NCI-H69 (cell line): ENCODE results near the gene EFCAB10.
"Not testable (repeated sequence)": the region's sequence is repeated elsewhere in the genome, so short reads cannot be mapped to it uniquely, and the experiment has no call there.

ENCODE experiments used
- DNase-seq: peaks from one replicate; lab custom pipeline; 2025; lab: John Stamatoyannopoulos, UW

The EFCAB10 gene

GRCh38 chr7:105599080-105599479 is 17.8 kb upstream of the EFCAB10 start:
- not testable (repeated sequence) for DNase-seq

GRCh38 chr7:105596866-105597265 is 15.6 kb upstream of the EFCAB10 start:
- DNase-seq, result peak; percentile 57

GRCh38 chr7:105594034-105594433 is 12.7 kb upstream of the EFCAB10 start:
- peak; percentile 83 for DNase-seq

DNA sequence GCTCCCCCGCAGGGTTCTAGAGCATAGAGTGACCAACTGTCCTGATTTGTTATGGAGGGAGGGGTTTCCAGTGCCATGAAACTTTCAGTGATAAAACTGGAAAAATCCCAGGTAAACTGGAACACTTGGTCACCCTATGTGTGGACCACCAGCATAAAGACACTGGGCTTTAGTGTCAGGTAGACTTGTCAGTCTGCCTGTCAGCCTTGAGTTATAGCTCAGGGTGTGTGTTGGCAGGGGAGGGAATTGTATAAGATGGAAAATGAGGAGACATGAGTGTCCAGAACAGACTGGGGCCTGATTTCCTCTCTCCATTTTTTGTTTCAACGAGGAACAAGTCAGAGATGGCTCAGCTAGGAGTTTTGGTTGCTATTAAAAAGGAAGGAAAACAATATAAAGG is 10.2 kb upstream of the EFCAB10 start:
- DNase-seq, result peak; percentile 13

DNA sequence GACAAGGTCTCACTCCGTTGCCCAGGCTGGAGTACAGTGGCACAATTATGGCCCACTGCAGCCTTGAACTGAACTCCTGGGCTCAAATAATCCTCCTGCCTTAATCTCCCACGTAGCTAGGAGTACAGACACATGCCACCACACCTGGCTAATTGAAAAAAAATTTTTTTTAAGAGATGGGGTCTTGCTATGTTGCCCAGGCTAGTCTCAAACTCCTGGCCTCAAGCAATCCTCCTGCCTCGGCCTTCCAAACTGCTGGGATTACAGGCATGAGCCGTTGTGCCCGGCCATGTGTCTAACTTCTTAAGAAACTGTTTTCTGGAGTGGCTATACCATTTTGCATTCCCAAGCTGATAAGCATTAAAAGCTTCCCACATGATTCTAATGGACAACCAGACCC is 9.5 kb upstream of the EFCAB10 start:
- DNase-seq, result no peak

- peak; percentile 90 for DNase-seq
These were observed 8.2 kb upstream of the EFCAB10 start for GRCh38 chr7:105589356-105590077.

DNA sequence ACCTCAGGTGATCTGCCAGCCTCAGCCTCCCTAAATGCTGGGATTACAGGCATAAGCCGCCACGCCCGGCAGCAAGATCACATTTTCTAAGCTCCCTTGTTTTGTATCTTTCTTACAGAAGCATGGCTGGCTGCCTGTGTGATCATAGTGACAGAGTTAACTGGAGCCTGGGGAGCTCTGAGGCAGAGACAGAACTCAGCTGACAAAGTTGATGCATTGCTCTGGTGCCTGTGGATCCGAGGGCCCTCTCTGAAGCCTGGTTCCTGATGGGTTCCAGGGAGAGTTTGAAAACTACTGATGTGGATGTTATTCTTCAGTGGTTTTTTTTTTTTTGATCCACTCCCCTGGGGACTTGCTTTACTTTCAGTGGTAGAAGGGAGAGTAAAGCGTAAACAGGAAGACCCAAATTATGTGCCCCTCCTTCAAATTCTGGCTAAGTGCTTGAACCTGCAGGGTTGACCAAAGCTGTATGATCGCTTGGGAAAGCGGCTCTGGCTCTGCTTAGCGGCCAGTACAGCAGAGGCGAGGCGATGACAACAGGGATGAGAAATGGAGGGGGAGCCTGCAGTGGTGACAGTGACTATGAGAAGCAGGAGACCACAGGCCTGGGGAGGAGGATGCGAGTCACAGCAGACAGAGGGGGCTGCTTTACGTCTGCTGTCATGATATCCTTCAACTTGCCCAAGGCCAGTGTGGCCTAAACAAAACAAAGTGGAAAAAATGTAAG is 6.8 kb upstream of the EFCAB10 start:
- DNase-seq, result peak; percentile 17

GRCh38 chr7:105585850-105586500 is 4.7 kb upstream of the EFCAB10 start:
- no peak for DNase-seq

GRCh38 chr7:105584165-105584564 is 2.9 kb upstream of the EFCAB10 start:
- DNase-seq, result peak; percentile 20

GRCh38 chr7:105583061-105583460 is 1.8 kb upstream of the EFCAB10 start:
- no peak for DNase-seq

DNA sequence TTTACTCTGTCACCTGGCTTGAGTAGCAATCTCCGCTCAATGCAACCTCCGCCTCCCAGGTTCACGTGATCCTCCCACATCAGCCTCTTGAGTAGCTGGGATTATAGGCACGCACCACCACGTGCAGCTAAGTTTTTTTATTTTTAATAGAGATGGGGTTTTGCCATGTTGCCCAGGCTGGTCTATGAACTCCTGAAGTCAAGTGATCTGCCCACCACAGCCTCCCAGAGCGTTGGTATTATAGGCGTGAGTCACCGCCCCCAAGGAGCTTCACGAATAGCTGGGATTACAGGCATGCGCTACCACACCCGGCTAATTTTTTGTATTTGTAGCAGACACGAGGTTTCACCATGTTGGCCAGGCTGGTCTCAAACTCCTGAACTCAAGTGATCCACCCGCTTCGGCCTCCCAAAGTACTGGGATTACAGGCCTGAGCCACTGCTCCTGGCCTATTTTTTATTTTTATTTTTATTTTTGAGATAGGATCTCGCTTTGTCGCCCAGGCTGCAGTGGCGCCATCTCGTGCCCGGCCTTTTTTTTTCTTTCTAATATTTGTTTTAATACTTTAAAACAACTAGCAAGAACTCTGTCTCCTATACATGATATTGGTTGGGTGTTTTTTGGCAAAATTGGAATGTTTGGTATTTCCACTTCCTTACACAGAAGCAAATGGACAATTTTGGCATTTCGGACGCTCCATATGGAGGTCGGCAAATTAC is 1.1 kb downstream of the EFCAB10 start:
- DNase-seq, result no peak

- no peak for DNase-seq
These were observed 2.8 kb downstream of the EFCAB10 start for GRCh38 chr7:105578496-105578895.

- DNase-seq, result no peak
These were observed 4.0 kb downstream of the EFCAB10 start for GRCh38 chr7:105577251-105577650.

GRCh38 chr7:105571891-105572290 is 9.4 kb downstream of the EFCAB10 start:
- DNase-seq, result no peak

DNA sequence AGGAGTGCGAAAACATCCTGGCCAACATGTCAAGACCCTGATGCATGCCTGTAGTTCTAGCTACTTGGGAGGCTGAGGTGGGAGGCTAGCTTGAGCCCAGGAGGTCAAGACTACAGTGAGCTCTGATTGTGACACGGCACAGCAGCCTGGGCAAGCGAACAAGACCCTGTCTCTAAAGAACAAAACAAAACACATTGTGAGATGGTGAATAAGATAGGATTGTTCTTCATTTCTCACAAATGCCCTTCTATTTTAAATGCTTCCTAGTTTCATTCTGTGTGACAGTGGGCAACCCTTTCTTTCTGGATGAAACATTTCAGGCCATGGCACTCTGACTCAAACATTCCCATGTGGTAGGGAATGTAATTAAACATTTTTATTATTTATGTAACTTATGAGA is 13.5 kb downstream of the EFCAB10 start:
- DNase-seq, result no peak

- DNase-seq, result no peak
These were observed 14.3 kb downstream of the EFCAB10 start for GRCh38 chr7:105567024-105567423.

- no peak for DNase-seq
These were observed 16.1 kb downstream of the EFCAB10 start for GRCh38 chr7:105565190-105565589.

- no peak for DNase-seq
These were observed 21.4 kb downstream of the EFCAB10 start for GRCh38 chr7:105559926-105560325.

- no peak for DNase-seq
These were observed 43.0 kb downstream of the EFCAB10 start for GRCh38 chr7:105538339-105538738.

- no peak for DNase-seq
These were observed 48.4 kb downstream of the EFCAB10 start for GRCh38 chr7:105532709-105533460.

DNA sequence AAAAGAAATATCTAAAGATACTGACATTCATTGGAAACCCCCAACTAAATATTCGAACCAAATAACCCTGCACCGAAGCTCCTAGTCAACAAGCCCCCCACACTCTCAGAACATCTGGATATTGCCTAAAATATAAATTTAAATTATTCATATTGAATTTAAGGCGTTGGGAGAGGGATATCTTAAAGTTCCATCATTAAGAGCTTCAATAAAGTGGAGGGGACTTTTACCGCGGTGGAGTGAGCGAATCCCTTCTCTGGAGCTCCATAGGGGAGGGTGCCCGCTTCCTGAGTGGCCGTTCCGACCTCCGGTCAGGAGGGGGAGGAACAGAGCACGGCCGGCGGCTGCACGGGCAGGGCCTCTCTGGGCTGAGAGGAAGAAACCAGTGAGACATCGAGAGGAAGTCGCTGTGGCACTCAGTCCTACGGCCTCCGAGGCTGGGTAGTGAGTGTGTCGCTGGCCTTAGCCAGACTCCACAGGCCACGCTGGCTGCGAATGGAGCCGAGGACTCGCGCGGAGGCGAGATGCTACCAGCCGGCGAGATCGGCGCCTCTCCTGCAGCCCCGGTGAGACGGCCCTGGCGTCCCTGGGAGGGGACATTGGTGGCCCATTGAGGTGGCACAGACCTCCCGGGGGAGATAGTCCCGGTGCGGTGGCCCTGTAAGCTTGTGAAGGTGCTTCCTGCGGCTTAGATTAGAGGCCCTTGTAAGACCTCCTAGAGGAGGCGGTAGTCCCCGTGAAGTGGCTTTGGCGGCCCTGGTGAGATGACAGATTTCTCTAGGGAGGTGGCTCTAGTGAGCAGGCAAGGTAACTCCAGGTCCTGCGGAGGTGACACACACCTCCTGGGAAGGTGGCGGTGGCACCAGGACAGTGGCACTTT is 49.3 kb downstream of the EFCAB10 start, which contains the start of gene RINT1:
Gene RINT1, plus strand, starts transcription at position 410 of the 880 bp plus-strand sequence. Its CDS starts 115 bp downstream, at position 525.
- DNase-seq, result peak; percentile 96
